Mucosa of descending colon (tissue), 3 donors: Measurements from ENCODE around the gene SCGB2B2. TPM values are rescaled to one million over a fixed set of nuclear protein-coding genes. Genes with fewer than 3 reads are reported as not detected.

ENCODE experiments used
- ATAC-seq: fragments of 200-7000 bp; cut with Tn5 transposase; one replicate; pipeline ENCODE4 v1.9.1; 2020; ENCODE audit warnings: mild to moderate bottlenecking, moderate library complexity
- DNase-seq, 3 donors: peaks; one replicate each; pipeline ENCODE4 v3.0.0-alpha.2; 2020
- H3K36me3 ChIP-seq: fragments of 200-600 bp; one replicate; pipeline ENCODE4 v1.8.0; 2021; ENCODE audit warnings: low read depth, mild to moderate bottlenecking
- H3K4me1 ChIP-seq: fragments of 200-600 bp; one replicate; pipeline ENCODE4 v1.8.0; 2021; ENCODE audit warnings: low read depth, mild to moderate bottlenecking
- H3K4me3 ChIP-seq: fragments of 200-600 bp; one replicate; pipeline ENCODE4 v1.8.0; 2021; ENCODE audit warnings: mild to moderate bottlenecking
- H3K9me3 ChIP-seq: fragments of 200-600 bp; one replicate; pipeline ENCODE4 v1.8.0; 2021; ENCODE audit warnings: mild to moderate bottlenecking
- intact Hi-C, 2 donors: fragments of 100-400 bp; cut with DNase I in 1 of 2; cut with micrococcal nuclease in 1 of 2; formaldehyde crosslinking; loops; one replicate each; pipeline versions ENCODE4 v1.11.0 to v1.11.1; 2022; cut with DNase I, micrococcal nuclease
- long read RNA-seq, 2 donors: library from polyadenylated mRNA; unstranded; transcript quantifications; one replicate each; pipeline ENCODE4 v2.0.0, GENCODE V29; 2019 to 2021
- total RNA-seq, 3 donors: library from RNA; stranded (reverse); fragmentation: NEBNext Ultra II Directional in 2 of 3; extraction: Animal tissue kit (Norgen Biotek cat#: 25700) in 2 of 3; gene quantifications; one replicate each; pipeline versions ENCODE4 v1.2.1 to v1.2.4, GENCODE V29; 2021 to 2023
- TF ChIP-seq, protein P1 (sequence below): fragments of 200-600 bp; IDR thresholded peaks from one replicate; pipeline ENCODE4 v1.8.0; 2022; ENCODE audit warnings: antibody characterized with exemption, mild to moderate bottlenecking
- donor health status: DM: no; HTN: no; CAD: no; lungs with moderate emphysema.
- donor health status: DM: no; HTN: no; CAD: no.
- donor health status: DM: no; HTN: yes; CAD: no.

SCGB2B2 gene, protein sequence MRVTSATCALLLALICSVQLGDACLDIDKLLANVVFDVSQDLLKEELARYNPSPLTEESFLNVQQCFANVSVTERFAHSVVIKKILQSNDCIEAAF
- total RNA-seq, result 1 to 10 TPM in 2 of 3 donors, under 1 TPM in 1; 0.24 to 1.3 (median 1.1) TPM
- long read RNA-seq, donor 1, partial matches to known transcripts, result 0 of 1 reads
- long read RNA-seq, donor 1, other reads (novel, unspliced or antisense), result 1 of 1 reads
- long read RNA-seq, donor 2, result 0 reads

DNA sequence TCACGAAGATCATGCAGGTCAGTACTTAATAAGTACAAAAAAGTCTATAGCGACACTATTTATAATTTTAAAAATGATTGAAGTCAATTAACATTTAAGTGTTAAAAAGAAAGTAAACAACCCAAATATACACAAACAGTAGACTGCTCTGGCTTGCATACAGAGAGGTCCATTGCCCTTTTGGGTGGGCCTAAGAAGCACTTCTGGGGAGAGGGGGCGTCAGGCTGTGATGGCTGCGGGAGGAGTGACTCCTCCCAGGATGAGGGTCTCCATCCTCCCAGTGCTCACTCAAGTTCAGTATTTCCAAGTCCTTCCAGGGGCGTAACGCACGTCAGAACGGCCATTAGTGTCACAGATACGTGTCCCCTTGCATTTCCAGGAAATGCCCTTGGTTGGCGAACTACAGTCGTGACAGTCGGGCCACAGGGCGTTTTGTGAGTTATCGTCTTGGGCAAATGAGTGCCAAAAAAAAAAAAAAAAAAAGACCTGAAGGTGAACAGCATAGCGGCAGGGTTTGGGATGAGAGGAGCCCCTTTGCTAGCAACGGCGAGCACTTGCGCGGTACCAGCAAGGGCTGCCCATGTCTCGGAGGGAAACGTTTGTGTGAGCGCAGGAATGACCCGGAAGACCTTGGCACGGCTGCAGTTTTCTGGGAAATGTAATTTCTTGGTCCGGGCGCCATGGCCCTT lies at the start of gene SCGB2B2:
Gene SCGB2B2, minus strand, starts transcription at position 463 of the 689 bp plus-strand sequence. CDS start 82,596 bp downstream, outside the sequence.
- TF ChIP-seq, protein P1, sequence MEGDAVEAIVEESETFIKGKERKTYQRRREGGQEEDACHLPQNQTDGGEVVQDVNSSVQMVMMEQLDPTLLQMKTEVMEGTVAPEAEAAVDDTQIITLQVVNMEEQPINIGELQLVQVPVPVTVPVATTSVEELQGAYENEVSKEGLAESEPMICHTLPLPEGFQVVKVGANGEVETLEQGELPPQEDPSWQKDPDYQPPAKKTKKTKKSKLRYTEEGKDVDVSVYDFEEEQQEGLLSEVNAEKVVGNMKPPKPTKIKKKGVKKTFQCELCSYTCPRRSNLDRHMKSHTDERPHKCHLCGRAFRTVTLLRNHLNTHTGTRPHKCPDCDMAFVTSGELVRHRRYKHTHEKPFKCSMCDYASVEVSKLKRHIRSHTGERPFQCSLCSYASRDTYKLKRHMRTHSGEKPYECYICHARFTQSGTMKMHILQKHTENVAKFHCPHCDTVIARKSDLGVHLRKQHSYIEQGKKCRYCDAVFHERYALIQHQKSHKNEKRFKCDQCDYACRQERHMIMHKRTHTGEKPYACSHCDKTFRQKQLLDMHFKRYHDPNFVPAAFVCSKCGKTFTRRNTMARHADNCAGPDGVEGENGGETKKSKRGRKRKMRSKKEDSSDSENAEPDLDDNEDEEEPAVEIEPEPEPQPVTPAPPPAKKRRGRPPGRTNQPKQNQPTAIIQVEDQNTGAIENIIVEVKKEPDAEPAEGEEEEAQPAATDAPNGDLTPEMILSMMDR, result no peak
- Histone ChIP-seq H3K4me3 (peak within 1 kb of the TSS; percentile 48), H3K36me3 (no peaks in the 10 kb centered on the region), H3K9me3 (peaks cover 10% of the 10 kb centered on the region), H3K4me1 (peaks cover 7% of the 10 kb centered on the region)
- DNase-seq (peak in 1 of 3 donors; percentile 64), ATAC-seq (peak; percentile 83)
- intact Hi-C loops, result no loop called here

DNA sequence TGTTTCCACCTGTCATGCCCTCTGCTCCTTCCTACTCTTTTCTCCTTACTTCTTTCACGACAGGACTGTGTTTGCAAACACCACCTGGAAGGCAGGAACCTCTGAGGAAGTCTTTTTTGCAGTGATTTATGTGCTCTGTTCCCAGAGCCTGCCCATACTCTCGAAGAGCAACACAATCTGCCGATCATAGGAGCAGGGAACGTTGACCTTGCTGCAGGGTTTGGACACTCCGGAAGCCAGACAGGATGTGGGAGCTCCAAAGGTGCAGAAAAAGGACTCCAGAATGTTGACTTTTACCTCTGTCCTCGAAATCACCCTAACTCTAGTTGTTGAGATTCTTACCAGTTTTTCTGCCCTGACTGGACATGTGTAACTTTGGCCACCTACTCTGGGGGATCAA lies 48.4 kb upstream of the SCGB2B2 start:
- TF ChIP-seq, protein P1, result no peak
- no peak overlapping the region for H3K4me3 ChIP-seq
- no peaks in the 10 kb centered on the region for H3K4me1 ChIP-seq
- intact Hi-C loops, result no loop called here
- no peaks in the 10 kb centered on the region for H3K36me3 ChIP-seq
- H3K9me3 ChIP-seq, result no peaks in the 10 kb centered on the region
- no peak for DNase-seq
- no peak for ATAC-seq

DNA sequence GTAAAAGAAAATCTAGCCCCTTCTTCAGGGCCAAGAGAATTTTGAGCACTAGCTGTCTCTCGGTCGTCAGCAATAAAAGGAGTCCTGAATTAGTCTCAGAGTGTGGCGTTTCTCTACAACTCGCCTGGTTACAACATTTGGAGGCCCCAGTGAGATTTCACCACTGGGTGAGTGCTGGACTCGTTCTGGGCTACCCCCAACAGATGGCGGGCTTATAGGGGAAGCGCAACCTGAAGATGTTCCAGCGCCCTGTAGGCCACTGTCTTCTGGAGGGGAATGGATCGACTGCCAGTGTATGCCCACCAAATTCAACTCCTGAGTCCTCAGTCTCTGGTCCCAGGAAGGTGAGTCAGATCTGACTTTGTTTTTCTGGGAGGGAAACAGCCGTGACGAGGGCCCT lies 45.4 kb upstream of the SCGB2B2 start:
- no peaks in the 10 kb centered on the region for H3K9me3 ChIP-seq
- intact Hi-C loops, result no loop called here
- DNase-seq, result no peak
- H3K36me3 ChIP-seq, result no peaks in the 10 kb centered on the region
- H3K4me3 ChIP-seq, result no peak overlapping the region
- no peaks in the 10 kb centered on the region for H3K4me1 ChIP-seq
- no peak for ATAC-seq
- TF ChIP-seq, protein P1, result no peak

DNA sequence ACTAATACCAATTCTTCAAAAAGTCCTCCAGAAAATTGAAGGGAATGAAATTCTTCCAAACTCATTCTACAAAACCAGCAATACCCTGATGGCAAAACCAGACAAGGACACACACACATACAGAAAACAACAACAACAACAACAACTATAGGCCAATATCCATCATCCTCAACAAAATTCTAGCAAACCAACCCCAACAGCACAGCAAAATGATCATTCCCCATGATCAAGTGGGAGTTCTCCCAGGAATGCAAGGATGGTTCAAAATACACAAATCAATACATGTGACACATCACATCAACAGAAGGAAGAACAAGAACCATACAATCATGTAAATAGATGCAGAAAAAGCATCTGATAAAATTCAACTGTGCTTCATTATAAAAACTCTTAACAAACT lies 38.4 kb upstream of the SCGB2B2 start:
- H3K4me3 ChIP-seq, result no peak overlapping the region
- peaks cover 19% of the 10 kb centered on the region for H3K9me3 ChIP-seq
- H3K4me1 ChIP-seq, result no peaks in the 10 kb centered on the region
- ATAC-seq (no peak), DNase-seq (no peak)
- TF ChIP-seq, protein P1, result no peak
- H3K36me3 ChIP-seq, result no peaks in the 10 kb centered on the region
- intact Hi-C loops, result no loop called here

DNA sequence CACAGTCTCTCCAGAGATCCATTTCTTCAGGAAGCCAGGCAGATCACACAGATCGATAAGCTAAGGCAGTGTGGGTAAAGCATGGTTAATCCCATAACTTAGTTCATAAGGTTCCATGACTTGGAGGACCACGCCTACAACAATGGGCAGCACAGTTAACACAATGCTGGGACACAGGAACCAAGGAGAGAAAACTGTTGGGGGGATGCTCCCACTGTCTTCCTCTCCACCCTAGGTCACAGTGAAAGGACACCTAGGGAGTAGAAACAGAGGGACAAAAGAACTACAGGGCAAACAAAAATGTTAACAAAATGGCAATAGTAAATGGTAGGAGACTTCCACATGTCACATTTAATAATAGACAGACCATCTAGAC lies 36.3 kb upstream of the SCGB2B2 start:
- Histone ChIP-seq H3K4me1 (no peaks in the 10 kb centered on the region), H3K36me3 (no peaks in the 10 kb centered on the region), H3K4me3 (no peak overlapping the region), H3K9me3 (peaks cover 19% of the 10 kb centered on the region)
- intact Hi-C loops, result loop anchor here (5.0 kb wide), 2 partner anchors 71 to 76 kb away; no protein-coding TSS in a partner anchor
- ATAC-seq, result no peak
- TF ChIP-seq, protein P1, result no peak
- DNase-seq, result no peak
